ENCODE data around the gene ANKRD22.

Gene ANKRD22

DNA sequence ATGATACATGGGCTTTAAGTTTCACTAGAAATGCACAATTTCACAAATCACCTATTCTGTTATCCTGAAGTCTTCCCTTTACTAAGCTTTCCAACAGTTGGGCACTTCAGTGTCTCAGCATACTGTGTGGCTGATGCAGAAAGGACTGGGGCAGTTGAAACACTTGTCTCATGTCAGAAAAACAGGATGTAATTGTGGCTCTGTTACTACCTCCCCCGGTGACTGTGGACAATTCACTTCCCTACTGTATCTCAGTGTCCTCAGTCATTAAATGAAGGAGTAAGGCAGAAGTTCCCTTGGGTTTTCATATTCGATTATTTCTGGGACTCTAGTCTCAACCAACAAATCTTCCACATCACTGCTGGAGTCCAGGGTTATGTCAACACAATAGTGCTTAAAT, 17.9 kb downstream of the ANKRD22 start:
- DNase-seq: no peak

DNA sequence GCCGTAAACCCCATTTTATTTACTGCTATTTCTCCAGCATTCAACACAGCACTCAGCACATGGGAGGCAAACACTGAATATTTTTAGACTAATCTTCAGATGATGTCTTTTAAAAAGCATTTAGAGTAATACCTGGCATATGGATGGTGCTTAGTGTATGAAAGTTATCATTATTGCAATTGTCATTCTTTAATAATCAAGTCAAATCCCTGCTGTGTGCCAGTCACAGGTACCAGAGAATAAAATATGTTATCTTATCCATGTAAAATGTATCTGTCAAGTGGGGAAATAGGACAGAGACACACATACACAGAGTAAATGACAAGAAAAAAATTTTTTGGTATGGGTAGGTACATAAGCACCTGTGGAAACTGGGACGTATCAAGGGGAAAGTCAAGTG, 18.5 kb downstream of the ANKRD22 start:
- no peak for DNase-seq

DNA sequence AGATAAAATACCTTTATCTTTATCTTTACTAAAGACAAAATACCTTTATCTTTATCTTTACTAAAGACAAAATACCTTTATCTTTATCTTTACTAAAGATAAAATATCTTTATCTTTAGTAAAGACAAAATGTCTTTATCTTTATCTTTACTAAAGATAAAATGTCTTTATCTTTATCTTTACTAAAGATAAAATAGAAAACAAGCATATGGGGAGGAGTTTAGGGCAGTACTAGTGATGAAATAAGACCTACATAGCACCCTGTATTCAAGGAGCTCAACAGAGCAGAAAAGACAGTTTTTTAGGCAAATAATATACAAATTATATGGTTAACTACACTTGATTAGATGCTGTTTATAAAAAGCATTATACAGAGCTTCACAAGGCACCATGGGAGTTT, 19.3 kb downstream of the ANKRD22 start:
- DNase-seq: no peak

DNA sequence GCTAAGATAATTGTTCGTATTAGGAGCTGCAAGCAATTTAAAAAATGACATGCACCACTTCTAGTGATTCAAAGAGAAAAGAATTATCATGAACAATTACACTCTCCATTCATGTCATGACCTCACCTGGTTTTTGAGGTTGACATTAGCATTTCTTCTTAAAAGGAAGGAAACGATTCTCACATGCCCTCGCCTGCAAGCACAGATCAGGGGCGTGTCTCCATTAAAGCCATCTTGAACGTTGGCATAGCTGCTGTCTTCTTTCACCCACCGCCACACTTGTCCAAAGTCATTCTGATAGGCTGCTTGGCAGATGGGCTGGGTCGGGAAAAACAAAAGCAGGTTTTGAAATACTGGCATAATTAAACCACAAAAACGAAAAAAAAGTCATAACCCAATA, 19.9 kb downstream of the ANKRD22 start:
- no peak for DNase-seq

DNA sequence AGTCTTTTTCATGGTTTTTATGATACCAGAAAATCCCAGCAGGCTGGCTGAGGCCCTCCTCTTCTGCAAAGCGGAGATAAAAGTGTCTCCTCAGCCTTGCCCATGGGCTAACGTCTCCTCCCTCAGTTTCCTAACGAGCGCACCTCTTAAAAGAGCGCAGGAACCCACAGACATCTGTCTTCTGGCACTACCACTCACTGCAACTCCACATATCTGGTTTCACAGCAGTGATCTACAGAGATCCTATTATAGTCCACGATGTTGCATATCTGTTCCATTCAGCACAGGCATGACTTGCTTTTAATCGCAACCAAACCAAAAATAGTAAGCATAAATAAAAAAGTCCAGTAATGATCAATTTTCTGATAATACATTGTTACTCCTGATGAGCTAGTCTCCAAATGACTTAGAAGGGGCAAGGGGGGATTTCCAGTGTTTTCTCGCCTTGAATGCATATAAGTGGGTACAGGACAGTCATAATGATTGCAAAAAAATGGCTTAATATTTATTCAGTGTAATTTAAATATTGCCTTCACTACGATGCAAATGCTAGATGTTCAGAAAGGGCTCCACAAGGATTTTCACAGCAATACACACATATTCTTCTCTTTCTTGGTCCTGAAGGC, 20.9 kb downstream of the ANKRD22 start:
- DNase-seq: no peak

DNA sequence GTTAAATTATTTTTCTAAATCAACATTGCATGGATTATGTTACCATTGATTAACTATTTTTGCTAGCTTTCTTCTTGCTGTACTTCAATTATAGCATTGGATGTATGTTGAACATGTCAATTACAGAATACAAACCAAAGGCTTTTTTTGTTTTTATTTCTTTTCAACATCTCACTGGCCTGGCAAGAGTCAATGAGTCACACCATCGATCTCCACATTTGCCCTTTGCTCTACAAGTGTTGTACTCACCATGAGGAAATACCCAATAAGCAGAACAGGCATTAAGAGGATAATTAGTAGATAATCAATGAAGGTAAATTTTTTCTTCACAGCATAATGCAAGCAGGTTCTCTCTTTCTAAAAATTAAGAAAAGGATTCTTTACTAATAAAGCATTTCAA, 23.3 kb downstream of the ANKRD22 start:
- DNase-seq: no peak

DNA sequence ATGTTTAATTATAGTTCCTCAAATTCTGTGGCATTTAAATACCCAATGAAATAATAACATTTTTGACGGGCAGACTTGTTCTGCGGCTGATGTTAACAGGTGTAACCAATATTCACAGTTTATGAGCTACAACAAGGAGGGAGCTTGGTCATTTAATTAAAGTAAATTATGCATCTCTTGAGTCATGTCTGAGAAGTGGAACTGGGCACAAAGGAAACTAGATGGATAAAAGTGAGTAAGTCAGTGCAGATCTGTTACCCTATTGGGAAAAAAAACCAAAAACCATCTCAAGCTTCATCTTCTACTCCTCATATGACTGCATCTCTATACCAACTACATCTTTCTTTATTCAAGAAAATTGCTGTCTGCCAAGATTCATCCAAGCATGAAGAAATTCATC, 24.0 kb downstream of the ANKRD22 start:
- no peak for DNase-seq

DNA sequence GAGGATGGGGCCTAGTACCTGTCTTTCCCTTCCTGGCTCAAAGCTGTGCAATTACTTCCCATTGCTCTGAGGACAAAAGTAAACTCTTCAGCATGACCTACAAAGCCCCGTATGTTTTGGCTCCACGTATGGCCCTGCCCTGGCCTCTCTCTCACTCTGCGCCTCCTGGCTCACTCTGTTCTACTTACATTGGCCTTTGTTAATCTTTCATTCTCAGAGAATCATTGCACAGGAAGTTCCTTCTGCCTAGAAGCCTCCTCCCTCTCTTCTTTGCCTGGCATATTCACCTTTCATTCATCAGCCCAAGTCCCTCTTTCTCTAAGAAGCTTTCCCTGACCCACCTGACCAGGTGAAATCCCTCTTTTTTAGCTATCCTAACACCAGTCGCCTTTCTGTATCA, 25.3 kb downstream of the ANKRD22 start:
- DNase-seq: no peak

DNA sequence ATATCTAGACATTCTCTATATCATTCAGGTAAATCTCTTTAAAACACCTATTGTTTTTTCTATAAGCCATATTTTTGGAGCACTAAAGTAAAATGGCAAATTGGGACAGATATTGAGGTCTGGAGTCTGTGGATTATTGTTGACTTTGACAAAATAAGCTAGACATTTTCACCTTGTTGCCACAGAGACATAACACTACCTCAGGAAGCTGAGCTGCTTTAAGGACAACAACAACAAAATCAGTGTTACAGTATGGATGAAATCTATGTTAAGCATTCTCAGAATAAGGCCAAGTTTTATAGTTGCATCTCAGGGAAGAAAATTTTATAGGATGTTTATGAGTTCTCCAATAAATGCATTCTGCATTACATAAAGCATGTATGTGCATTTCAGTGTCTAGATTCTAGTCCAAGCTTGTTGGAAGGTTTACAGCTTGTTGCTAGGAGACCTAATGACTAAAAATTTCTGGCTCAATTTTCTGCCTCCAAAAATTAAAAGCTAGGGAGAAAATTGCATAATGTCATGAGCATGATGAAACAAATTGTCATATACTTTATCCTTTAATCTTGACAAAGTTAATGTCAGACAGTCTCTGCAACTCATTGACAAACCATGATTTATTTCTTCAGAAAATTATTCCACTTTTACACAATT, 30.8 kb downstream of the ANKRD22 start:
- DNase-seq: no peak

DNA sequence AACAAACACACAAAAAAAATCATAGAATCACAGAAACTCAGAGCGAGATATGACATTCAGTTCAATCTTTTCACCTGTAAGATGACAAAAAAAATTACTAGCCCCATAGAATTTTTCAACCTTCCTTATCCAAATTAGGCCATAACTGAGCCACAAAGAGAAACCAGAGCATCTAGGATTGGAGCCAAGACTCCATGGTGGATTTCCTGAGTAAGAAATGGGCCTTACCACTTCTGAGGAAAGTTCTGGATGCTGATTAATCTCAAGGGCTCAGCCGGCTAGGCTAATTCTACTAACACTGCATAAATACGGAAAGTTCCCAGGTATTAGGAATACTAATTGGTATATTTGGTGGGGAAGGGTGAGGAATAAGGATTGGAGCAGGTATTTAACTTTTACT, 32.4 kb downstream of the ANKRD22 start:
- DNase-seq: no peak

DNA sequence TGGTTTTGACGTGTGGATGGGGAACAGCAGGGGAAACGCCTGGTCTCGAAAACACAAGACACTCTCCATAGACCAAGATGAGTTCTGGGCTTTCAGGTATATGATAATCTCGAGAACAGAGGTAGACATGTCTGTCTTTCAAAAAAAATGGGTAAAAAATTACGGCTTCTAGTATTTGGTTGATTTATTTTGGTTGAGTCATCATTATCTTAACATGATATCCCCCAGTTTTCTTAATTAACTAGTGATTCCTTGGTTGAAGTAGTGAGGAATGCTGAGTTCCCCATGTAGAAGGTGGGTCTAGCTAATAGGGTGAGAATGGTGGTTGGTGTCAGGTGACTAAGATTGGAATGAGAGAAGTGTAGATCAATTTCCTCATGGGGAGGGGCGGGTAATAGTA, 38.4 kb downstream of the ANKRD22 start:
- no peak for DNase-seq

DNA sequence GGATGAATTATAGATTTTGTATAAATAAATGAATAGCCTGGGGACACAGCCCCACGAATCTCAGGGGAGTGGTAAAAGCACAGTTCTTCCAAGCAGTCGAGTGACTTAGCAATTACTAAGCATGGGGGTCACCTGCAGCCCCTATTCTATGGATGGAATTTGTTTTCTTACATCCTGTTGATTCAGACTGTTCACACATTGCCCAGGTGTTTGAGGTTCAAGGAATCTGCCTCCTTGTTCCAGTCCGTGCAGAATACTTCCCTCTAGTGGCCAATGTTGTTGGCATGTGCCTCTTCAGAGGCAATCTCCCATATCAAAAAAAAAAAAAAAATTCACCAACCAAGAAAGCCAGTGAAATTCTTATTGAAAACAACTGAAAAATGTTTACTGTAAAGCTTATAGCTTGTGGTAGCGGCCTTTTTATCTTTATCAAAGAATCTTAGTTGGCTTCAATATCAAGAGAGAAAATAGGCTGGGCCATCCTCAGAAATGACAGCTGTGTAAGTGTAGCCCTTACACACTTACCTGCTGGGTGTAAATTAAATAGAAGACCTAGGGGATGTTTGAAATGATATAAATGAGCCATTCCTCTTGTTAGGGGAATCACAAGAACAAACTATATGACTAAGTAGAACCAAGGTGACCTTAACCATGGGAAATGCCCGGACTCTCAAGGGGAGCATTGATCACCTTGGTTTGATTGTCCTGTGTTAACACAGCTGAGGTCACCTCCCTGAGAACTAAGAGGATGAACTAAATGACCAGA, 41.3 kb downstream of the ANKRD22 start:
- DNase-seq: no peak

DNA sequence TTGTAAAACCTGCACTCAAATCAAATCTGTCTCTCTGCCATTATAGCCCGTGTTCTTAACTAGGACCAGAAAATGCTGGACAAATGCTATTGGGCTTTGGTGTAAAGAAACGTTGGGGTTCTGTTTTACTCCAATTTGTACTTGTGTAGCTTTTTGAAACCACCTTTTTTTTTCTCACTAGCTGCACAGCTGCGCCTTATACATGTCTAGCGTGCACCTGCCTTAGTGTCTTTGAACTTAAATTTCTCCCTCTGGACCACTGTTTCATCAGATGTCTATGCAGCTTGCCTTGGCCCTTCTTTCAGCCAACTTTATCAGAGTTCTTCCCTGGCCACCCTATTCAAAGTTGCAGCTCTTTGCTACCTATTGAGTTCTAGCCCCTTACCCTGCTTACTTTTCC, 42.0 kb downstream of the ANKRD22 start:
- no peak for DNase-seq

DNA sequence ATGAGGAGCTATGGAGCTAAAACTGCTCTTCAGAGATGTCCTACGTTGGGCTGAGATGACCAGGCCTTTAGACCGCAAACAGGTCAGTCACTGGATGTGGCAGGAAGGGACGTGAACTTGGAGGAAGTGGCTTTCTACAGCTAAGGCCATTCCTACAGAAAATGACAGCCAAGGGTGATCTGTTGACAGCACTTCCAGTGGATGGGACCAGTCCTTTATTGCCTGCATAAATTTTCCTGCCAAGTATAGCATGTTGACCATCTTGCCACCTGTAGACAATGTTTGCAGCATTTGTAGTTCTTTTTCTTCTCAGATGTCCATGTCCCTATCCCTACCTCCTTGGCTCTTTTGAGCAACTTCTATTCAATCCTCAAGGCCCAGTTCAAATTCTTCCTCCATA, 45.7 kb downstream of the ANKRD22 start:
- no peak for DNase-seq

DNA sequence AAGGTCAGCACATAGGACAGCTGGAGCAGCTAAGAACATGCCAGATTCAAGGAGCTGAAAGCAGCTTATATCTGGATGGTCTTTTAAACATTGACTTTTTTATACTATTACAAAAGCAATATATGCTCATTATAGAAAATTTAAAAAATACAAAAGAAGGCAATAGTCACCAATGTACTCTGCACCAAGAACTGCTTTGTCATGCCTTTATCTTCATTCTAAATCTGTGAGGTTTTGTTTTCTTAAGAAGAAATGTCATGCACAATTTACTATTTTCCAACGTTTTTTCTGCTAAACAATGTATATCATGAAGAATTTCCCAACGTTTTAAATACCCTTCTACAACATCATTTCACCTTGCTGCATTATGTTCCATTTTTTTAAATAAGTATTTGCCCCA, 46.3 kb downstream of the ANKRD22 start:
- no peak for DNase-seq

DNA sequence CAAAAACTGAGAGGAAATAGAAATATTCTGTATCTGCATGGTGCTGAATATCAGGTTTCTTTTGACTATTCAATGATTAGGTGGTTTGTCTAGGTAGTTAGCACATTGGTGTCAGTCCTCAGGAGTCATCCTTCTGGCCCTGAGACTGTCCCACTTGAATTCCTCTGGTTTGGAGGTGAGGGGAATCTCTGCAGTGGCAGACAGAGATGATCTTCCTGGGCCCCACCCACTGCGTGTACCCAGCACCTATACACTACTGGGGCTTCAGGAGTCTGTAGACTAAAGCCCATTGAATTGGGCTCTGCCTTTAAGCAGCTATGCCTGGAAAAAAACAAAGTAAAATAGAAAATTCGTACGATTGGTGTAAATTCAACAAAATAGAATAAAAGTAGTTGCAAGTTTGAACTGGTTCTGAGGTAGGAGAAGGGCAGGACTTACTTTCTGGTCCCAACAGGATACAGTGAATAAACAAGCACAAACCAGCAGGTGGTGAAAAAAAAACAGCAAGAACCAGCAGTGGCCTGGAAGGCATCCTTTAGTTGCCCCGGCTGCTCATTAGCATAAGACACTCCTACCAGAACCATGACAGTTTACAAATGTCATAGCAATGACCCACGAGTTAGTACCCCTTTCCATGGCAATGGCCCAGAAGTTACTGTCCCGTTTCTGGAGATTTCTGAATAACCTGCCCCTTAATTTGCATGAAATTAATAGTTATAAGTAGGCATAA, 47.4 kb downstream of the ANKRD22 start:
- DNase-seq: no peak

DNA sequence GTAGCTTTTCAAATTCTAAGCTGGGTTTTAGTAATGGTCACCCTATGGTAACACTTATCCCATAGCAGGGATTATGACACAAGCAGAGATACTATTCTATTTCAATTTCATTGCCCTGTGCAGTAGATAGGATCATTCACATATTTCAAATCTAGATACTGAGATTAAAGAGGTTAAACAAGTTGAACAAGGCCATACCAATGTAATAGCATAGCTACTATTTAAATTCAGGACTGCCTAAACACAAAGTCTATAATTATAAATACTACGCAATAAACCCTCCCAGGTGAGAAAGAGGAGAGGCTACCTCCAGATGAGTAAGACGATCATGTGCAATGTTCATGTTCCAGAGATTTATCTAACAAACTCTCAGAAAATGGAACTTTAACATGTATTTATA, 48.0 kb downstream of the ANKRD22 start:
- no peak for DNase-seq

DNA sequence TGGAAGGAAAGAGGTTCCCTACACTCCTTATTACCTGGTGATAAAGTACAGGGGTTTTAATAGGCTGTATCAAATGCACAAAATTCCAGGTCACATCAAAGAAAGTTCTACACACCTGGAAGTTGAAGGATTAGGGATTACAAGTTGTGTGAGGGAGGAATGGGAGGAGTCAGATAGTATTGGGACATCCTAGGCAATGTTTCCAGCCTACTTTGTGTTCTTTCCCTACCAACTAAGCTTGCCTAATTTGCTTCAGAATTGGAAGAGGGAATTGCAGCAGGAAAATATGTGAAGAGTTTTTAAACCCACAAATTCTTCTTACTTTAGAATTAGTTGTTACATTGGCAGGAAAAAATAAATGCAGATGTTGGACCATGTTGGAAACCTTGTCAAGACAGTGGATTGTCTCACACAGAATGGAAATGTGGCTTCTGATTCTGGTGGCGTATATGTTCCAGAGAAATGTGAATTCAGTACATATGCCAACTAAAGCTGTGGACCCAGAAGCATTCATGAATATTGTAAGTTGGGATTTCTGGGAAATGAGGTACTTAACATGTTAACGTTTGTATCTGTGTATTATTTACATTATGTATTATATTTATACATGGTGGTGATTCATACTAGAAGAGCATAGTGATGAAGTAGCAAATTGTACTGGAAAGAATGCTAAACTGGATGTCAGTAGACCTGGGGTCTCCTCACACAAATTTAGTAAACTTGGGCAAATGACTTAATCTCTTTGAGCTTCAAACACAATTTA, 48.9 kb downstream of the ANKRD22 start, which contains the start of gene LIPM:
Gene LIPM (plus strand): TSS at position 208 of the 763 bp plus-strand sequence. CDS start 167 bp downstream, at position 375.
- no peak for DNase-seq

DNA sequence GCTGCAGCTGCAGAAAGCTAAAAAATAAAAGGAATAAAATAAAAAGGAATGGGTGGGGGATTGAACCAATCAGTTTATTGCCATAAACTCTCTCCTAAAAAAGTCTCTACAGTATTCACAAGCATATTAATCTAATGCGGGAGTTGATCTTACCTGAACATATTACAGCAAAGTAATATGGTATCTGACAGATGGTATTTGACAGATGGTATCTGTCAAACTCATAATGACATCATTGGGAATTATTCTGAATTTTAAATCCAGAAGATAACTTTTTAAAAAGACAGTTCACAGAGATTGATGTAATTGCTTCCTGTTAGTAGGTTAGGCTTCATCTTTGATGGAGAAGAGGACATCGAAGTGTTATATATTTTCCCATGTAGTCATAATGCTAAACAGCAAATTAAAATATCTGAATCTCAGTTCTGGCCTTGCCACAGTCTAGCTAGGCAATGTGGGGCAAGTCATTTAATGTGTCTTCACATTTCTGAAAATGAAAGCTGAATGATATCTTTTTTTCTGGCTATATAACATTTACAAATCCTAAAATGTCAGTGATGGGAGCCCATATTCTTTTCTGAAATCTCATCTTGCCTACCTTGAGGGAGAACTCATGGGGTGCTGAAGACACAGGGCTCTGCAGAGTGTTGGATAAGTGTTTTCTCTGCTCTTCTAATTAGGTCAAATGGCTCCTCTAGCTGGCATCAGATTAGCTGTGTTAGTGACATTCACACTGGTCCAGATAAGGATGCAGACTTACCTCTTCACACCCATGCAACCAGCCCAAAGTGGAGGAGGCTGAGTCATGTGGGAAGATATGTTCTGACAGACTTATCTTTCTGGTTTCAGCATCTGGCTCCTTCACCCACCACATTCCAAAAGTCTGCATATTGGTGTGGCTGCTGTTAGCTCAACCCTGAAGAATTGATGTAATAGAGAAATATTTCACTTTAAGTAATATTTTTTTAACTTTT, 51.2 kb downstream of the ANKRD22 start:
- DNase-seq: no peak

DNA sequence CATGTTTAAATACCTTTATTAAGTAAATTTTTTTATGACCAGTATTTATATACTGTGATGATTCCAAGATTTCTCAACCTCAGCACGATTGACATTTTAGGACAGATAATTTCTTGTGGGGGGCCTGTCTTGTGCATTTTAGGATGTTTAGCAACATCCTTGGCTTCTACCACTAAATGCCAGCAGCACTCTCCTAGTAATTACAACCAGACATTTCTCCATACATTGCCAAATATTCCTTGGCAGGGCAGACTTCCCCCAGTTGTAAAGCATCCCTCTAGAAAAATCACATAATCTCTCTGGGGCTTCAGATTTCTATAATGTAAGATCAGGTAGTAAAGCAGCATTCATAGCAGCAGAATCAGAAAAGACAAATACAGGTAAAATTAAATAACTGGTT, 56.9 kb downstream of the ANKRD22 start:
- DNase-seq: no peak

DNA sequence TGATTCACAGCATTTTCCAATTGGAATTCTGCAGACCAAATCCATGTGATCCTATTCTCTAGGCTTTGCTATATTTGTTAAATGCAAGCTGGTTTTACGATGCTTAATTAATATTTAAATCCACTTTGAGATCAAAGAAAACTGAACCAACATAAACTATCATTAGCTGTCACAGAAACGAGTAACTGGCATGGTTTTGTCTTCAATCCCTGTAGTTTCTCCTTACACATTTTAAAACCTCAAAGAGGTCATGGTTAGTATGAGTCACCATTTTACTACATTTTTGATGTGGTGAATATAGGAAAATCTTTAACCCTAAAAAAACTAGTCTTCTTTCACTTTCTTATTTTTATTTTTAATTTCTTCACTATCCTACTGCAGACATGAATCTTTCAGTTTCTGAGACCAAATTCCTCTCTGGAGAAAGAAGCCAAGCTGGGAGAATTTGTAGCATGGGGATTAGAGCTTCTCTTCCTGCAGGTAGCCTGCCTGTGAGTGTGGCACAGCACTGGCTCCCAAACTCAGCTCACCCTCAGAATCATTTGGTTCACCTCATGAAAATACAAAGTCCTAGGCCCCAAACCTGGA, 57.8 kb downstream of the ANKRD22 start:
- no peak for DNase-seq
